OCI-LY3 (cell line): ENCODE results near the gene EIF2B2.

ENCODE experiments used
- CTCF ChIP-seq: fragments of 200-600, 300-600 bp; sonication (generic); IDR thresholded peaks from 2 replicates; pipeline ENCODE4 v1.5.1; 2014; ENCODE audit warnings: antibody characterized with exemption, low read length, low read depth
- EZH2phosphoT487 ChIP-seq: fragments of 200-600 bp; shearing (Covaris generic); IDR thresholded peaks from 2 replicates; pipeline ENCODE4 v1.6.1; 2018; ENCODE audit warnings: antibody characterized with exemption, mixed run types, low read depth

GRCh38 chr14:75016815-75017214 is 14.1 kb downstream of the EIF2B2 start:
- no peak for TF ChIP-seq CTCF
- no peak for TF ChIP-seq EZH2phosphoT487
